Mammary epithelial cell (primary cell): Measurements from ENCODE around the gene OR13A1.

Experiments used
- EZH2 ChIP-seq: IDR thresholded peaks from 2 replicates; pipeline ENCODE4 v1.6.1; 2012; ENCODE audit warnings: low read length, inconsistent platforms, borderline replicate concordance
- TF ChIP-seq, protein P1 (sequence below), 2 donors: IDR thresholded peaks in 1 of 2; conservative IDR thresholded peaks in 1 of 2; 2 replicates each; pipeline ENCODE4 v1.5.1; 2011 to 2012; ENCODE audit warnings: inconsistent platforms in 2 of 2, low read length in 2 of 2, mild to moderate bottlenecking in 2 of 2, control low read depth in 1 of 2, low read depth in 1 of 2; ENCODE audit not compliant: insufficient read depth in 1 of 2; ENCODE audit errors: extremely low read depth in 1 of 2

GRCh38 chr10:45255706-45256105, 59.7 kb downstream of the OR13A1 start:
- TF ChIP-seq, protein P1, sequence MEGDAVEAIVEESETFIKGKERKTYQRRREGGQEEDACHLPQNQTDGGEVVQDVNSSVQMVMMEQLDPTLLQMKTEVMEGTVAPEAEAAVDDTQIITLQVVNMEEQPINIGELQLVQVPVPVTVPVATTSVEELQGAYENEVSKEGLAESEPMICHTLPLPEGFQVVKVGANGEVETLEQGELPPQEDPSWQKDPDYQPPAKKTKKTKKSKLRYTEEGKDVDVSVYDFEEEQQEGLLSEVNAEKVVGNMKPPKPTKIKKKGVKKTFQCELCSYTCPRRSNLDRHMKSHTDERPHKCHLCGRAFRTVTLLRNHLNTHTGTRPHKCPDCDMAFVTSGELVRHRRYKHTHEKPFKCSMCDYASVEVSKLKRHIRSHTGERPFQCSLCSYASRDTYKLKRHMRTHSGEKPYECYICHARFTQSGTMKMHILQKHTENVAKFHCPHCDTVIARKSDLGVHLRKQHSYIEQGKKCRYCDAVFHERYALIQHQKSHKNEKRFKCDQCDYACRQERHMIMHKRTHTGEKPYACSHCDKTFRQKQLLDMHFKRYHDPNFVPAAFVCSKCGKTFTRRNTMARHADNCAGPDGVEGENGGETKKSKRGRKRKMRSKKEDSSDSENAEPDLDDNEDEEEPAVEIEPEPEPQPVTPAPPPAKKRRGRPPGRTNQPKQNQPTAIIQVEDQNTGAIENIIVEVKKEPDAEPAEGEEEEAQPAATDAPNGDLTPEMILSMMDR (conservative IDR thresholded peaks at IDR 0.05 in 1 of 2, IDR thresholded peaks at IDR 0.05 in 1 of 2; ENCODE audit: extremely low read depth in 1 of 2, insufficient read depth in 1 of 2, low read depth in 1 of 2, low read length in 2 of 2), result no peak
- TF ChIP-seq EZH2, result no peak
